A549 treated with DMSO at 1 μM for 4 hours (cell line): Measurements from ENCODE around the gene TMEM52. TPM values are rescaled to one million over a fixed set of nuclear protein-coding genes. Genes with fewer than 3 reads are reported as not detected.

Source experiments
- total RNA-seq: library from RNA; stranded (reverse); fragments of 200-300 nt; extraction: Qiagen RNA extraction; gene quantifications from 5 replicates; pipeline ENCODE4 v1.2.3, GENCODE V29; 2022; ENCODE audit warnings: low read depth

TMEM52 gene
- total RNA-seq: 0.64 to 1.1 TPM (median 0.81 TPM) in 5 replicates

GRCh38 chr1:1918901-1919303 lies at the start of gene TMEM52:
TSS of gene TMEM52 (minus strand) at chr1:1919279. CDS start at chr1:1919265, 14 bp downstream.

DNA sequence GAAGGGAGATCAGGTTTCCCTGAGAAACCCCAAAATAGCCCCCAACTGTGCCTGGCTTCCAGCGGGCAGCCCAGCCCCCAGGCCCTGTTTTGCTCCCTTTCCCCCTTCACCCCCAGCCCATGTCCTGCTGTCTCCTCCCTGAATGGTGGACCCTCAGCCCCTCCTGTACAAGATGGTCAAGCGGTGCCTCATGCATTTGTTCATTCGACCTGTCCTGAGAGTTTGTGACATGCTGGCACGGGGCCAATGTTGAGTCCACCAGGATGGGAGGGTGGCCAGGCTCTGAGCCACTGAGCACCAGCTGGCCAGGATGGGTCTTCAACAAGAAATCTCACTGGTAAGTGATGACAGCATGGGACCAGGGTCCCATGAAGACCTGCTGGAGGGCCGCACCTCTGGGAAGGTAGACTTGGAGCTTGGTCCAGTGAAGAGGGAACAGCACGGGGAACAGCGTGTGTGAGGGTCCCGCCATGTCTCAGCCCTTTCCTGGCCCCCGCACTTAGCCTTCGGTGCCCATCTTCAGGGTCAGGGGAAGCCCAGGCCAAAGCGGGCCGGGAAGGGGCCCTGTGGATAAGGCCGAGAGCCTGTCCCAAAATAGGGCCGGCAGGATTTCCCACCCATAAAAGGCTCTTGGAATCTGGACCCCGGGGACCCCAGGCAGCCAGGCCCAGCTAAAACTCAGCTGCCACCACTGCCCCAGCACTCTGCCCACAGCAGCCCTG lies 3.9 kb downstream of the TMEM52 start, which contains the start of gene CALML6:
TSS of gene CALML6 (plus strand) at position 290 of the 722 bp plus-strand sequence. CDS start at position 311, 21 bp downstream.

GRCh38 chr1:1890506-1891348 lies 28.4 kb downstream of the TMEM52 start, which contains the start of gene GNB1:
TSS of gene GNB1 (minus strand) at chr1:1891087. CDS start at chr1:1825453, 65,634 bp downstream.

Other genes starting within 250 kb of the TMEM52 start
- gene SLC35E2B, start 226.5 kb downstream of the TMEM52 start, total RNA-seq: 9.7 to 15.2 TPM (median 13.6 TPM) in 5 replicates
- gene CDK11A, start 194.9 kb downstream of the TMEM52 start, total RNA-seq: 19.0 to 25.2 TPM (median 23.1 TPM) in 5 replicates
- gene NADK, start 140.8 kb downstream of the TMEM52 start, total RNA-seq: 25.8 to 41.6 TPM (median 36.4 TPM) in 5 replicates
- 178 to 206 TPM (median 202 TPM) in 5 replicates for gene GNB1, start 28.2 kb downstream of the TMEM52 start, total RNA-seq
- 0.20 to 0.28 TPM (median 0.24 TPM) in 5 replicates for gene CALML6, start 4.0 kb downstream of the TMEM52 start, total RNA-seq
- gene CFAP74, start 84.5 kb upstream of the TMEM52 start, total RNA-seq: 0.02 TPM in 1 of 5 replicates, not detected in the others
- 0.27 to 0.97 TPM (median 0.63 TPM) in 5 replicates for gene GABRD, start 100.1 kb upstream of the TMEM52 start, total RNA-seq
- gene PRKCZ, start 131.1 kb upstream of the TMEM52 start, total RNA-seq: 7.4 to 9.7 TPM (median 7.7 TPM) in 5 replicates